ACC112 (cell line): Measurements from ENCODE around the gene RANGRF.

Source experiments
- H2AFZ ChIP-seq: fragments of 200-600 bp; sonication (generic); one replicate; pipeline ENCODE4 v1.6.0; 2017; ENCODE audit warnings: antibody characterized with exemption, low read length; ENCODE audit not compliant: unreplicated experiment
- H3K27ac ChIP-seq: fragments of 200-600 bp; sonication (generic); 2 replicates; pipeline ENCODE4 v1.5.1; 2014; ENCODE audit warnings: low read depth, mild to moderate bottlenecking, antibody characterized with exemption, low read length, moderate library complexity
- H3K27me3 ChIP-seq: fragments of 200-600 bp; sonication (generic); 2 replicates; pipeline ENCODE4 v1.6.1; 2014; ENCODE audit warnings: mild to moderate bottlenecking, antibody characterized with exemption, low read length, moderate library complexity, mixed read lengths; ENCODE audit not compliant: insufficient read depth
- H3K36me3 ChIP-seq: fragments of 200-600 bp; sonication (generic); 2 replicates; pipeline ENCODE4 v1.6.1; 2016; ENCODE audit warnings: mild to moderate bottlenecking, antibody characterized with exemption, low read length, moderate library complexity, mixed read lengths; ENCODE audit not compliant: insufficient read depth
- H3K4me1 ChIP-seq: fragments of 200-600 bp; sonication (generic); one replicate; pipeline ENCODE4 v1.6.1; 2016; ENCODE audit warnings: low read length, mixed read lengths; ENCODE audit not compliant: insufficient read depth, unreplicated experiment, control insufficient read depth
- H3K4me3 ChIP-seq: fragments of 200-600 bp; sonication (generic); 2 replicates; pipeline ENCODE4 v1.5.1; 2014; ENCODE audit warnings: mild to moderate bottlenecking, low read depth, low read length
- H3K79me2 ChIP-seq: fragments of 200-600 bp; sonication (generic); one replicate; pipeline ENCODE4 v1.6.0; 2016; ENCODE audit warnings: low read length; ENCODE audit not compliant: control insufficient read depth, unreplicated experiment, insufficient read depth

Gene RANGRF

GRCh38 chr17:8275421-8276290, 12.8 kb upstream of the RANGRF start:
- Histone ChIP-seq H3K4me3 (no peak overlapping the region), H2AFZ (no peak overlapping the region), H3K36me3 (no peaks in the 10 kb centered on the region), H3K27ac (no peak overlapping the region), H3K27me3 (no peaks in the 10 kb centered on the region), H3K79me2 (no peaks in the 10 kb centered on the region), H3K4me1 (peaks cover 1% of the 10 kb centered on the region)

GRCh38 chr17:8277317-8277716, 11.2 kb upstream of the RANGRF start:
- Histone ChIP-seq H3K36me3 (no peaks in the 10 kb centered on the region), H3K4me1 (peaks cover 8% of the 10 kb centered on the region), H3K79me2 (no peaks in the 10 kb centered on the region), H3K27me3 (no peaks in the 10 kb centered on the region), H3K27ac (no peak overlapping the region), H2AFZ (no peak overlapping the region), H3K4me3 (no peak overlapping the region)

GRCh38 chr17:8282345-8282744, 6.1 kb upstream of the RANGRF start:
- Histone ChIP-seq H3K79me2 (no peaks in the 10 kb centered on the region), H2AFZ (no peak overlapping the region), H3K4me3 (no peak overlapping the region), H3K4me1 (peaks cover 8% of the 10 kb centered on the region), H3K27me3 (no peaks in the 10 kb centered on the region), H3K27ac (no peak overlapping the region), H3K36me3 (no peaks in the 10 kb centered on the region)

GRCh38 chr17:8283356-8283755, 5.1 kb upstream of the RANGRF start:
- Histone ChIP-seq H3K79me2 (no peaks in the 10 kb centered on the region), H3K27me3 (no peaks in the 10 kb centered on the region), H3K36me3 (no peaks in the 10 kb centered on the region), H2AFZ (no peak overlapping the region), H3K4me1 (peaks cover 8% of the 10 kb centered on the region), H3K27ac (no peak overlapping the region), H3K4me3 (no peak overlapping the region)

- H3K36me3 ChIP-seq = no peaks in the 10 kb centered on the region
- no peak overlapping the region for H2AFZ ChIP-seq
- H3K4me3 ChIP-seq = no peak overlapping the region
- H3K79me2 ChIP-seq = peaks cover under 1% of the 10 kb centered on the region
- H3K27me3 ChIP-seq = no peaks in the 10 kb centered on the region
- H3K4me1 ChIP-seq = peaks cover 8% of the 10 kb centered on the region
- H3K27ac ChIP-seq = no peak overlapping the region
Measured at GRCh38 chr17:8284126-8284525, 4.3 kb upstream of the RANGRF start.

- Histone ChIP-seq H3K36me3 (no peaks in the 10 kb centered on the region), H3K79me2 (peaks cover 7% of the 10 kb centered on the region), H2AFZ (no peak overlapping the region), H3K4me1 (peaks cover 20% of the 10 kb centered on the region), H3K27ac (no peak overlapping the region), H3K4me3 (no peak overlapping the region), H3K27me3 (no peaks in the 10 kb centered on the region)
Measured at GRCh38 chr17:8285270-8286181, 2.9 kb upstream of the RANGRF start.

GRCh38 chr17:8287651-8288335, 677 bp upstream of the RANGRF start:
- Histone ChIP-seq H3K36me3 (no peaks in the 10 kb centered on the region), H2AFZ (peak overlapping the region; percentile 80), H3K4me3 (peak overlapping the region; percentile 98), H3K27me3 (no peaks in the 10 kb centered on the region), H3K27ac (no peak overlapping the region), H3K4me1 (peaks cover 12% of the 10 kb centered on the region), H3K79me2 (peaks cover 7% of the 10 kb centered on the region)

- Histone ChIP-seq H3K4me3 (peak overlapping the region; percentile 98), H3K4me1 (peaks cover 12% of the 10 kb centered on the region), H3K27ac (peak overlapping the region; percentile 74; the same call in 1 of the 2 replicates), H3K36me3 (no peaks in the 10 kb centered on the region), H2AFZ (peak overlapping the region; percentile 99), H3K27me3 (no peaks in the 10 kb centered on the region), H3K79me2 (peaks cover 7% of the 10 kb centered on the region)
Measured at GRCh38 chr17:8289103-8289397, 580 bp downstream of the RANGRF start.

GRCh38 chr17:8290043-8290442, 1.6 kb downstream of the RANGRF start:
- no peaks in the 10 kb centered on the region for H3K27me3 ChIP-seq

GRCh38 chr17:8292639-8293395, 4.3 kb downstream of the RANGRF start:
- Histone ChIP-seq H3K36me3 (no peaks in the 10 kb centered on the region), H3K4me3 (no peak overlapping the region), H3K79me2 (peaks cover 7% of the 10 kb centered on the region), H2AFZ (no peak overlapping the region), H3K4me1 (peaks cover 24% of the 10 kb centered on the region), H3K27ac (no peak overlapping the region), H3K27me3 (no peaks in the 10 kb centered on the region)

More at GRCh38 chr17:8290043-8290442, 1.6 kb downstream of the RANGRF start:
- H3K4me1 ChIP-seq = peaks cover 19% of the 10 kb centered on the region
- no peak overlapping the region for H3K27ac ChIP-seq
- peaks cover 7% of the 10 kb centered on the region for H3K79me2 ChIP-seq
- H3K4me3 ChIP-seq = peak overlapping the region; percentile 98
- no peaks in the 10 kb centered on the region for H3K36me3 ChIP-seq
- no peak overlapping the region for H2AFZ ChIP-seq
